HG03139 (cell line): ENCODE data around the gene TENM3.

Experiments used
- ATAC-seq: cut with Tn5 transposase; IDR thresholded peaks from one replicate; pipeline ENCODE4 v1.9.1; 2021; ENCODE audit not compliant: unreplicated experiment

Gene TENM3

DNA sequence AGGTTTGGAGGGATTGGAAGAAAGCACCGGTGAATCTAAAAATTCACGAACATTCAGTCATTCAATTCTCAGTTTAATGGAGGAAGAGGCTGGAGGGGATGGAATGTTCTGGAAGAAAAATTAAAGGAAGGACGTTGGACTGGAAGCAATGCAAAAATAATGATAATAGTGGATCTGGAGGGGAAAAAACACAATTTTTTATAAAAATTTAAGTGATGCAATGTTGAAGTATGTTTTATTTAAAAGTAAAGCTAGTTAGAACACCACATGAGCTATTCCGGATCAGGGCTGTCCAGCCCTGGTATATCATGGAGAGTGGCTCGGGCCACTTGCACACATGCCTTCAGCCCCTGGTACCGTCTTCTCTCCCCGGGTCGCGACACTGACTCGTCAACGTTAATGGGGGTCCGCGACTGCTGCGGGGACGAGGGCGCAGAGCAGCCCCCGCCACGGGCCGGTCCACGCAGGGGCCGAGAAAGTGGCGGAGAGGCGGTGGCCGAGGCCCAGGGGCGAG lies 204.6 kb downstream of the TENM3 start:
- ATAC-seq, result no peak

DNA sequence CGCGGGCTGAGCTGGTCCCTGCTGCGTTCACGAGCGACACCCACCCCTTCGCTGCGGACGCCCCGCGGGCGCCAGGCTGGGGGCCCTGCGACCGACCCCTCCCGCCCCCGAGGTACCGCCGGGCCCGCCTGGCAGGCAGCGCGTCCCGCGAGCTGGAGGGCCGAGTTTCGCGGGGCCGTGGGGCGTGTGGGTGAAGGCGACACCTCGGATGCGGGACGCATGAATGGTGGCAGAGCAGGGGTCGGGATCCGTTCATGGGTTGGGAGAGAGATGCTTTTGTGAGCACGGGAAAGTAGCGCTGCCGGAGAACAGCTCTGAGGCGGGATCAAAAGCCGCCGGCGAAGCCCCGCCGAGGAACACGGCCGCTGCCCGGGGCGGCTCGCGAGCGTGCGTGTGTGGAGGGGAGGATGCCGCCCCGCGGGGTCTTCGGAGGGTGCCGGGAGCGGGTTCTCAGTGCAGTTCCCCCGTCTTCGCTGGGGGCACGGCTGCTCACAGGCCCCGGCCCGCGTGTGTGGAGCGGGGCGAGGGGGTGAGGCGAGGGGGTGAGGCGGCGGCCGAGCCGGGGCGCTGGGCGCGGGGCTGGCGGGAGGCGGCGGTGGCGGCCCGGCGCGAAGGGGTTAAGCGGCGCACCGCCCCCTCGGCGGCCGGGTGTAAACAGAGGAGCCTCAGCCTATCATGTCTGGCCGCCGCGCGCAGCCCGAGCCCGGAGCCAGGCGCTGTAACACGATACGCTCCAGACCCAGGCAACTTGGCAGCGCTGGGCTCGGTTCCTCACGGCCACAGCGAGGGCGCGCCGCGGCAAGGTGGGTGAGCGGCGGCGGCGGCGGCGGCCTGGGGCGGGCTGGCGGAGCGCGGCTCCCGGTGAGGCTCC lies 205.3 kb downstream of the TENM3 start:
- peak; percentile 81 for ATAC-seq

DNA sequence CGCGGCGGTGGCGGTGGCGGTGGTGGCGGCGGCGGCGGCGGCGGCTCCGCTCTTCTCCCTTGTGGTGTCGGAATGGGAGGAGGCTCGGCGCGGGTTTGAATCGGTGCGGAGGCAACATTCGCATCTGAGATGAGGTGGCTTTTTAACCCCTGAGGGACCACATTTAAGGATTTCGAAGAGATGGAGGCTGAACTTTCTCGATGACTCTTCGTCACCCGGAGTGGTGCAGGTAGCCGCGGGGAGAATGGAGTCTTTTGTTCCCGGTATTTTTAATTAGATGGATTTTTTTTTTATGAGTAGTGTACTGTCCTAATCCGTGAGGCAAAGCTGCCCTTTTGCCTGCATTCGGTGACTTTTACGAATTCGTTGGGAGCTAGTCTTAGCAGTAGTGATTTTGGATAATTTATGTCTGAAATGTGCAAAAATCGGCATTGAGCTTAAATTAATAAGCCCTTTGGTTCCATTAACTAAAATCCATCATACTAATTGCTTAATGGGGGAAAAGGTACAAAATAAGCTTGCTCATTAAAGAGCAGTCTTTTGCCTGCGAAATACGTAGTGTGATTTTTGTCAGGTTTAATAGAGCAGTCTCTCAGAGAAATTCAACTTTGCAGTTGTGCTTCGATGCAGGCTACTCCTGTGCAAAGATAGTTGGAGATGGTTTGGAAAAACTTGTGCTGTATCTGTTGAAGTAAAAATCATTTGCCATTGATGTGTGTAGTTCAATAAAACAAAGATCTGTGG lies 206.2 kb downstream of the TENM3 start:
- ATAC-seq, result peak; percentile 5

- ATAC-seq, result no peak
Observed at GRCh38 chr4:182449930-182450439, 206.8 kb downstream of the TENM3 start.

DNA sequence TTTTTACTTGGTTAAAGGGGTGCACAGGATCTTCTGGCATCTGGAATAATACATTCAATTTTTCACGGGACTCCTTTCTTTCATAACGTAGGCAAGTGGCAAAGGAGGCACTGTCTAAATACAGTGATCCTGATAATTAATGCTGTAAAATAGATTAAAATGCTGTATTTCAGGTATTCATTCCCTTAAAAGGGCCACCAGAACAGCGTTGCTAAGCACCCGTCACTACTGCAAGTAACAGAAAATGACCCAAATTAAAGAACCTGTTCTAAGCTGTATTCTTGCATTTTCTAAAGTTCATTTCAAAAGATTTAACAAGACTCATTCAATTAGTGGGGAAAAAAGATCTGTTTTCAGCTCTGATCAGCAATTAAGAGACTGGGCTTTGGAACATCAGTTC lies 208.2 kb downstream of the TENM3 start:
- ATAC-seq, result no peak

- no peak for ATAC-seq
Observed at GRCh38 chr4:182453830-182454229, 210.6 kb downstream of the TENM3 start.

DNA sequence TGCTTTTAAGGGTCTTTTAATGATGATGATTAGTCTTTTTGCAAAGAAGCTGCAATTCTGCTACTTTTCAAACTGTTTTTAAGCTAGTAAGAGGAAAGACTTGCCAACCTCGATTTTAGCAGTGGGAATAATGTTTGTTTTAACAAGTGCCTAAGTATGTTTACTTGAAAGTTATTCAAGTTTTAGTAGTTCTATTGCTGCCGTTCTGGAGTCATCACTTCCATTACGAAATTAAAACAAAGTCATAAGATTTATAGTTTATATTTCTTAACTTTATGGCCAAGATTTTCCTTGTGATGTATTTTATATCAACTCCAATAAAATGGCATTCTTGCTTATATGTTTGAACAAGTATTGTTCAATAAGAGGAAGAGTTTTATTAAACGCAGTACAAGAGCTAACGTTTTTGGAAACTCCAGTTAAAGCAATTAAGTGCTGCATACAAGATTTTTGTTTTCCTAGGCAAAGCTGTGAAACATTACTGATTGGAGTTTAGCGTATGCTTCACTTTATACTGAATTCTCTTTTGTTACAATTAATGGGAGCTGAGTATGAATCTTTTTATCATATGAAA lies 211.3 kb downstream of the TENM3 start:
- no peak for ATAC-seq

- no peak for ATAC-seq
Observed at GRCh38 chr4:182465114-182465513, 221.9 kb downstream of the TENM3 start.

DNA sequence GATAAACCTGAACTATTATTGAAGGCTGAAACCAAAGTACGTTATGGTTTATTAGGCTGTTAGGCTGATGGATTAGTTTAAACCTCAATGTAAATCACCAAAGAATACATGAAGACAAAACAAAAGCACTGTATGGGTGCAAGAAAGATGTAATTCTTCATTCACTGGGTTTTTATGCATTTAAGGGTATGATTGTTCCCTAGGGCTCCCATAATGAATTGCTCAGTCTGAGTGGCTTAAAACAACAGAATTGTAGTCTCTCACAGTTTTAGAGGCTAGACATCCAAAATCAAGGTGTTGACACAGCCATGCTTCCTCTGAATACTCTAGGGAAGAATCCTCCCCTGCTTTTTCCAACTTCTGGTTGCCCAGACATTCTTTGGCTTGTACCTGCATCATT lies 222.8 kb downstream of the TENM3 start:
- no peak for ATAC-seq

- no peak for ATAC-seq
Observed at GRCh38 chr4:182470215-182470614, 227.0 kb downstream of the TENM3 start.

DNA sequence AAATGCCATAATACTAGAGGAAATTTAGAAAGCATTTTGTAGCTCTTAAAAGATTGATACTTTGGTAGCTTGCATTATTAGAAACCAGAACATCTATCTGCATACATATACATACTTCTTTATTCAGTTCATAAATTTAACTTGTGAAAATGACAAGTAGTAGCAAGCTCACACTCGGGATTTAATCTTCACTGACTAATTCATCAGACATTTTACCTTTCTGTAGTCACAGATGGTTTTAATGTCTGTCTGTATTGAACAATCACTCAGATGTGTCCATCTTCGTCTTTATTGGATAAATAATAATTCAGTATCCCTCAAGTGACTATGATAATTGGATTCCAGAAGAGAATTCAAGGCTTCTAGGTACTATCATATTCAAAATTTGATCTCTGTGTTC lies 232.3 kb downstream of the TENM3 start:
- ATAC-seq, result no peak

GRCh38 chr4:182478475-182478874 lies 235.3 kb downstream of the TENM3 start:
- peak; percentile 77 for ATAC-seq

DNA sequence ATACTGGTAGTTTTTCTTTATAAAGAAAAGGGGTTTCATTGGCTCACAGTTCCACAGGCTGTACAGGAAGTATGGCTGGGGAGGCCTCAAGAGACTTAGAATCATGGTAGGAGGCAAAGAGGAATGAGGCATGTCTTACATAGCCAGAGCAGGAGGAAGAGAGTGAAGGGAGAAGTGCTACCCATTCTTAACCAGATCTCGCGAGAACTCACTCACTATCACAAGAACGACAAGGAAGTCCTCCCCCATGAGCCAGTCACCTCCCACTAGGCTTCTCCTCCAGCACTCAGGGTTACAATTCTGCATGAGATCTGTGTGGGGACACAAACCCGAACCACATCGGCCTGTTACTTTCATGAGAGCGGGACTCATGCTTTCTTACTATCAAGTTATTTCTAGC lies 240.5 kb downstream of the TENM3 start:
- no peak for ATAC-seq

DNA sequence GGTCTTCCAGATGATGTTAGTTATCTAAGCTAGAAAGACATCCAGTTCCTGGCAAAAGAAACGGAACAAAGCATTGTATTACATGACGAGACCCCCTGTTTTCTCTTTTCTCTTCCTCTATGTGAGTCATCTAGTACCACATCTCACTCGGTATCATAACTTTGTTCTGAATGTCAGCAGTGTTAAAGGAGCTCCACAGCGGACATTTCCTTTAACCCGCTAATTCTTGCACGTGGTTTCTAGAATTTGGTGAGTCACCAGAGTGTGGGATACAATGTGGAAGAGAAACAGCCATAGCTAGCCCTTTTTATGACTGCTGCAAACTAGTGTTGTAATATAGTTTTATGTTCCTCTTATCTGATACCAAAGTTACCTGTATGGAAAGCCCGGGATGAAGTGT lies 243.7 kb downstream of the TENM3 start:
- ATAC-seq, result no peak

- ATAC-seq, result no peak
Observed at GRCh38 chr4:182488896-182489295, 245.7 kb downstream of the TENM3 start.

GRCh38 chr4:182489607-182490006 lies 246.4 kb downstream of the TENM3 start:
- no peak for ATAC-seq

DNA sequence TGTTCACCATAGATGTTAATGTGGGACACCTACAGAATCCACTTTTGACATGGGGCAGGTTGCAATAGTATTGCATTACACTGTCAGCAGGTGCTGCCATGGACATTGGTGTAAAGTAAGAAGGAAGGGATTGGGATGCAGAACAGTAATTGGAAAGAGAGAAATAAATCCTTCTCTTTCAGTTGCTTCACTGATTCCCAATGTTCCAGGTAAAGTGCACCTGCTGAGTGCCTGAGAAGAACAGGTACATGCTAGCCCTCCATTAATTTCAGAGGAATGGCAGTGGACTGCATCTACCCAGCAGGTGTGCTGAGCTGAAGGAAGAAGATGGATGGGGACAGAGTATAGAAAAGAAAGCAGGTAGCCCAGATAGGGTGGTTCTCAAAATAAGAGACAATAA lies 248.5 kb downstream of the TENM3 start:
- no peak for ATAC-seq

DNA sequence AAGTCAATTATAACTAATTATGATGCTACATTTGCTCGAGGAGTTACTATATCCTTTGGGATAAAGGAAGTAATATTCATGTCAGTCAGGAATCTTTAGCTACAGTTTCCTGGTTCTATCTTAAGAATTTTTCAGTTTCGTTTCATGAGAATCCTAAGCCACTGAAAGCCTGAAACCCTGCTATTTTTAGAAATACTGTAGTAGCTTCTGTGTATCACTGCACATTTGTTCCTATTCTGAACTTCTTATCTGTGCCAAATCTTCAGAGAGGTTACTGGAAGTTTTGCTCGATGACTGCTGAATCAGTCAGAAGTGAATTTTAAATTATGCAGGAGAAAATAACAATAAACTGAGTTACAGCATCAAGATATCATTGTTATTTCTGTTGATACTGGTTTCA lies 249.2 kb downstream of the TENM3 start:
- peak; percentile 57 for ATAC-seq

DNA sequence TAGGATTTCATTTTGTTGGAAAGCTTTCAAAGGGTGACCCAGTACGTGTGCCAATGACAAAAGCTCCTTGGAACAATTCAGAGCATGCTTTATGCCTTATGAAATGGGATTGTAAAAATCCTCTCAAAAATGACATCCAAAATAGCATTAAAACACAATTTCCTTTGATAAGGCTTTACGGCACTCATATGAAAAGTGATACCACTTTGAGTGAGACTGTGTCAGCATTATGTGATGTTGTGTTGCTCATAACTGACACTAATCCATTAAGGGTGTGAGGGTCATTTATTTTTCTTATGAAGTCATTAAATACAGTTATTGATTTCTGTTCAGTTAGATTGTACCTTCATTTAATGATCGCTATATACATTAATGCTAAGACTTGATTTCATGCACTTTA lies 250.2 kb downstream of the TENM3 start:
- no peak for ATAC-seq

- ATAC-seq, result peak; percentile 41
Observed at GRCh38 chr4:182494103-182494502, 250.9 kb downstream of the TENM3 start.

DNA sequence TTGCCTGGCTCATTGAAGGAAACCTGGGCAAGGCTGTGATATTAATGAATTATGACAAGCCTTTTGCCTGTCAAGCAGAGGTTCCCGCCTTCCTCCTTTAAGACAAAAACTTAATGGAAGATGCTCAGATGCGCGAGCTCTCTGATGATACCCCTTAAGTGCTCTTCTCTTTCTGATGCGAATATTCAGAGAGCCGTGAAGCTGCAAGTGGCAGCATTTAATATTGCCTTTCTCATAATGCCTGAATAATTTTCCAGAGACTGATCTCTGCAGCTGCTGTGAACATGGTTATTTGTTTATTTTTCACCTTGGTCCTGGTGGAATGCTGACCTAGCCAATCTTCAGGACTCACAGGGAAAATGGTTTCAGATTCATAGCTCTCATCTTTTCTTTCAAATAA lies 251.8 kb downstream of the TENM3 start:
- no peak for ATAC-seq
